Brain pericyte (primary cell): ENCODE measurements around the gene MPIG6B.

Experiments used
- DNase-seq: peaks from one replicate; pipeline ENCODE4 v3.0.0-alpha.2; 2012; ENCODE audit warnings: low read depth, low spot score

The MPIG6B gene

GRCh38 chr6:31720196-31720770 lies 2.9 kb upstream of the MPIG6B start:
- no peak for DNase-seq

- no peak for DNase-seq
Measured at GRCh38 chr6:31721351-31722020, 1.7 kb upstream of the MPIG6B start, which contains the start of gene LY6G6C. Gene LY6G6C, minus strand, starts transcription at chr6:31721746. Its CDS starts 67 bp downstream, at chr6:31721679.

GRCh38 chr6:31722173-31722572 lies 1.0 kb upstream of the MPIG6B start:
- no peak for DNase-seq

DNA sequence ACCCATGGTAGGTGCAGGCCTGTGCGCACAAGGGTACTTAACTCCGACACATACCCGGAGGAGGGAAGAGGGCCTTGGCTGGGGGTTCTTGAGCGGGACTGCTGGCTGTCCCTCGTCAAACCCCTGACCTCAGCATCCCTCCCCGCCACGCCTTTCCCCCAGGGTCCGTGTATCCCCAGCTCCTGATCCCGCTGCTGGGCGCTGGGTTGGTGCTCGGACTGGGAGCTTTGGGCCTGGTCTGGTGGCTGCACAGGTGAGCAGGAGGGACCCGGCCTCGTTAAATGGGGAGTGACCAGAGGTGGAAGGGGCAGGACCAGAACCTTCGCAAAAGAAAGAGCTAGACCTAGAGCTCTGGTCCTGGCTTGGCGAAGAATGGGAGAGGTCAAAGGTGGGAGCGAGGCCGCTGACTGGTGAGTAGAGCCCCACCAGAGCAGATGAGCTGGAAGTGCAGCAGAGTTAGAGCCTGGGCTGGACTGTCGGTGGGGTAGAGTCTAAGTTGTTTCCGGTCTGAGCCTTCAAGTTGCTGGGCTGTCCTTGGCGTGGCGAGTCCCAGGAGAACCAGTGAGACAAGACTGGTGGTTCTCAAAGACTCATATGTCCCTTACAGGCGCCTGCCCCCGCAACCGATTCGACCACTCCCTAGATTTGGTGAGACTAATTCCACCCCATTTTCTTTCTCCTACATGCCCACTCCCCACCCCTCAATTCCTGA lies 963 bp downstream of the MPIG6B start:
- no peak for DNase-seq

DNA sequence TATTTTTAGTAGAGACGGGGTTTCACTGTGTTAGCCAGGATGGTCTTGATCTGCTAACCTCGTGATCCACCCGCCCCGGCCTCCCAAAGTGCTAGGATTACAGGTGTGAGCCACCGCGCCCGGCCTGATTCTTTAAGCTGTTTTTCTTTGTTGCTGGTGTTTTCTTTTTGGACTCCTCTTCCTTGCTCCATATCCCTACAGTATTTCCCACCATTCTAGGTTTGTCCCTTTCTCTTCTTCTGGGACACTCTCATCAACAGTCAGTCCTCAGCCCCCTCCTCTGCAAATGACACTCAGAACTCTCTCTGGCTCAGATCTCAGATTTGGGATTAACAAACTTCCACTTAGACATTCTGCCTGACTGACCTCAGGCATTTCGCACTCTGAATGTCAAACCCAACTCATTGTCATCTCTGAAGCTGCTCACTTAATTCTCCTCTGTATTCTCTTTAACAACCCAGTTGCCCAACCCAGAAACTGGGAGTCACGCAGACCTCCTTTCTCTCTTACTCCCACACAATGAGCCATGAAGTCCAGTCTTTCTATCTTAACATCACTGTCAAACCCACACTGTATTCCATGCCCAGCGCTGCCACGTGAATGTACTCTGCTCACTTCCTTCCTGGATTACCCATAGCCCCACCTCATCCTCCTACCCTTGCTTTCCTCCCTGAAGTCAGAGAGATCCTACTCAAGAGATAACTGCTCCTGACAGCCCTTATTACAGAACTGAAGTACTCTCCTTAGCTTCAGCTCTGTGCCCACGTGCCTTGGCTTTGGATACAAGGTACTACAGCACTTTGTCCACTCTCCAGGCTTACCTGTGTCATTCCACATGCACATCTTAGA lies 2.6 kb downstream of the MPIG6B start:
- DNase-seq = no peak

GRCh38 chr6:31727034-31727716 lies 4.0 kb downstream of the MPIG6B start:
- DNase-seq = no peak

GRCh38 chr6:31727717-31728671 lies 4.8 kb downstream of the MPIG6B start:
- DNase-seq = no peak

DNA sequence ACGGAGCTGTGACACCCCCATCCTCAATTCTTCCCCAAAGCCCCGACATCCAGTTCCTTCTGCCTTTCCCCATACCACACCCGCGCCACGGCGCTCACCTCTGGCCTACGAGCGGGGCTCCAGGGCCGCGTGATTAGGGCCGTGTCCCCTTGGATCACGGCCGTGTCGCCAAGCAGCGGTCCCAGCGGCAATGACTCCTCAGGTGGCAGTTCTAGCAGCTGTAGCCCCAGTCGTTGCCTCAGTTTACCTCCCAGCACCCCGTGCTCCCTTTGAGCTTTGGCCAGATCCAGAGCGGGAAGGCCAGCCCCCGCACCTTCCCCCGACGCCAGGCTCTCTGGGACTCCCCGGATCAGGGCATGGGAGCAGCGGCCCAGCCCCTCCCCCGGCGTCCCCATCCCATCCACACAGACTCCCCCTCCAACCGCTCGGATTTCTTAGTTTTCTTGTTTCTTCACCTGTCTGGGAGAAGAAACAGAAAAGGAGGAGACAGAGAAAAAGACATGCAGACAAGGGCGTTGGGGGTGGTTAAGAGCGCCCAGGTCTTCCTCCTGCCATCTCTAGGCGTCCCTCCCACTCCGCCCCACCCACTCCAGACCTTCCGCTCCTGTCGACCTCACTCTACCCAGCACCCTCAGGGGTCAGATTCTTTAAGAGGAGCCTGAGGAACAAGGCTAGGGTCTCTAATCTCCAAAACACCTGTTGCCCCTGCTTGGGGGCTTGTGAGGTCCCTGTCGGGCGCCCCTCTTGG lies 5.8 kb downstream of the MPIG6B start, which contains the start of gene DDAH2:
TSS of gene DDAH2 (minus strand) at position 533 of the 748 bp plus-strand sequence. CDS start at position 395, 138 bp downstream.
- no peak for DNase-seq

DNA sequence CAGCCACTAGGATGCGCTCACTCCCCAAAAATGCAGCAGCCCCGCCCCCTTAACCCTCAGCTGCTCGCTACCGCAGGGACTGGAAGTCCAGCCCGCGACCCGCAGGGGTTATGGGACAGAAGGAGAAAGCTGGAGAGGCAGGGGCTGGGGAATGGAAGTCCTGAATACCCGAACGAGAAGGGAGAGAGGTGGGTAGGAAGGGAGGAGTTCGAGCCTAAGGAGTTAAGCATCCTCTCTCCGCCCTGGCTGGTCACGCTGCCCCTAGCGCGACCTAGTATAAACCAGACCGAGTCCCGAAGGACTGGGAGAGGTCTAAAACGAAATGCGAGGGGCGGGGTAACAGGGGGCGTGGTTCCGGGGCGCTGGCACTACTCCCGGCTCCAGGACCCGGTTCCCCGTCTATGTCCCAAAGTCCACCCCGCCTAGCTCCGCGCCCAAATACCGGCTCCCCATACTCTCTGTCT lies 6.4 kb downstream of the MPIG6B start:
- DNase-seq = peak; percentile 65

DNA sequence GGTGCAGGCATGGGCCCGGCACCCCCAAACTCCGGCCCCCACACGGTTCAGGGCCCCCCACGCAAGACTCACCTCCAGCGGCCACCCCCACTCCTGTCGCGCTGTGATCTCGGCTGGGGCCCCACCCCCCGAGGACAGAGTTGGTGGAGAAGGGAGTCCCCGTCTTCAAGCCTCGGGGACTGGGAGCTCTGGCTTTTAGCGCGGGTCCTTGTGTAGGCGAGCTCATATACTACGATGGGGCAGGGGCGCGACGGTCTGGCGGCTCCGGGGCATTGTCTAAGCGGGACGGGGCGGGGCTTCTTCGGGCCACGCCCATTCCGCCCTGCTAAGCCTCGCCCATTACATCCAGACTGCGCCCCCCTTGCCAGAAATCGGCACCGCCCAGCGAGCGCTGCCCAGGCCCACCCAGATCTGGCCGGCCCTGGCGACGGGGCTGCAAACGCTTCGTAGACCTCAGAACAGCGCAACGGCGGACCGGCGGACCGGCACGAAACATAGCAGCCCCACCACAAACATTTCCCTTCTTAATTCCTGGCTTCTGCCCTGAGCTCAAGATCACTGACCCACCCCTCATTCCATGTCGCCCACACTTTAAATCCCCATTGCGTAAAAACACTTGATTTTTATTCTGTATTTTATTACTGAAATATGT lies 6.9 kb downstream of the MPIG6B start:
- peak; percentile 66 for DNase-seq

DNA sequence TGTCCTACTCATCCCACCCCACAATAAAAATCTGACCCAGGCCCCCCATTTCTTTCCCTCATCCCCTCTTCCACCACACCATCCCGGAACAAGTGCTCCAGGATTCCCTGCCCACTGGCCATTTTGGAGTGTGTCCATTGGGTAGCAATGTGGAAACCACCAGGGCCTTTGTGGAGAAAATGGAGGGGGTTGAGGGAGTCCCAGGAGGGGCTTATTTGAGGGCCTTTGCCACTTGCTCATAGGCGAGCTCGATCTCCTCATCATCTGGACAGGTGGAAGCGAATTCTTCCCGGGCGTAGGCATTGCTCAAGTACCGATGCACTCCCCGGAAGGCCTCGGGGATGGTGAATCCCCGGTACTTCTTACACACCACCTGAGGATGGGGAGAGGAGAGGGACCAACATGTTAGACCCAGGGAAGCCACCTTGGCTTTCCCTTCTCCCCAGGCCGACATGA lies 7.5 kb downstream of the MPIG6B start:
- no peak for DNase-seq

- no peak for DNase-seq
Measured at GRCh38 chr6:31732029-31732428, 8.9 kb downstream of the MPIG6B start.

DNA sequence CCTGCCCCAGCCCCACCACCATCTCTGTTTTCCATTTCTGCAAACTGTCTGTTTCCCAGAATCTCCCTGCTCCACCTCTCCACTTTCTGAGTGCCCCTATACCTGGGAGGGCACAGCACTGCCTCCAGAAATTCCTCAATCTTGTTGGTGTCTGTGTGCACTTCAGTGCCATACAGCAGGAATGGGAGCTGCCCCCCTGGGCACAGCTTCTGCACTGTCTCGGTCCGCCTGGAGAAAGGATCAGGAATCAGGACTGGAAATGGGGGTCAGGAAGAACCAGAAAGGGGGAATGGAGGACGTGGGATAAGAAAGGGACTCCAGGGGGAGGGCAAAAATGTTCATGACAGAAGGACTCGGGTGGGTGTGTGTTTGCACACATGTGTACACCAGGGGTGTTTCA lies 10.6 kb downstream of the MPIG6B start:
- DNase-seq = no peak

GRCh38 chr6:31734247-31734820 lies 11.2 kb downstream of the MPIG6B start:
- no peak for DNase-seq

DNA sequence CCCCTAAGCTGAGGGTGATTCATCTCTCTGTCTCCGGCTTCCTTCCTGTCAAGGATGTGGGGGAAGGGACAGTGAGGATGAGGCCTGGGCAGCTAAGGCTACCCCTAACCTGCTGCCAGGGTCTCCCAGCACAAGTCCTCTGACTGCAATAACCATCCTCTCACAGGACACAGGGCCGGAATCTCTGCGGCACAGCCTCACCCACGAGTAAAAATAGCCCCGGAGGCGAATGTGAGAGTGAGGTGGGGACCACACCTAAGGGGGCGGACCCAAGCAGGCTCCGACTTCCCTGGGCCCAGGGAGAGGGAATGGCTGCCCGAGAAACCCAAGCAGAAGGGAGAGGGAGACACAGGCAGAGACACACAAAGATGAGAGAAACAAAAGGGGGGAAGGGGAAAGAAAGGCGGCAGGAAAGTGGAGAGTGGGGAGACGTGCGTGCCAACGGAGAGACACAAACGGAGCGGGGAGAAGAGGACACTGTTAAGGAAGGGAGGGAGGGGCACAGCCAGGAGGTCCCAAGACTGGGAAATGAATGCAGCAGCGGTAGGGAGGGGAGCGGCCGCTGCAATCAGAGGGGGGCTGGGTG lies 11.7 kb downstream of the MPIG6B start:
- no peak for DNase-seq

- DNase-seq = no peak
Measured at GRCh38 chr6:31736021-31736767, 13.0 kb downstream of the MPIG6B start, which contains the start of gene CLIC1. Gene CLIC1, minus strand, starts transcription at chr6:31736530. Its CDS starts 230 bp downstream, at chr6:31736300.

GRCh38 chr6:31736768-31737314 lies 13.7 kb downstream of the MPIG6B start:
- DNase-seq = no peak
